MM.1S (cell line): ENCODE results near the gene LRIG2.
A peak's percentile ranks its signal among the peaks of the same experiment; 100 is the strongest.
"Not testable (repeated sequence)": the region's sequence is repeated elsewhere in the genome, so short reads cannot be mapped to it uniquely, and the experiment has no call there.

Experiments used
- DNase-seq: peaks from one replicate; pipeline ENCODE4 v3.0.0-alpha.2; 2015
- H2AFZ ChIP-seq: fragments of 300-600 bp; sonication (generic); 2 replicates; pipeline ENCODE4 v1.6.0; 2016; ENCODE audit warnings: antibody characterized with exemption, low read length
- H3F3A ChIP-seq: fragments of 300-600 bp; sonication (generic); 2 replicates; pipeline ENCODE4 v1.6.1; 2016; ENCODE audit warnings: mild to moderate bottlenecking, antibody characterized with exemption, low read length, moderate library complexity, mixed read lengths; ENCODE audit not compliant: insufficient read depth
- H3K27ac ChIP-seq: fragments of 300-600 bp; sonication (generic); 2 replicates; pipeline ENCODE4 v1.5.1; 2016; ENCODE audit warnings: mild to moderate bottlenecking, low read length
- H3K27me3 ChIP-seq: fragments of 300-600 bp; sonication (generic); replicated peaks from 2 replicates; pipeline ENCODE4 v1.6.0; 2016; ENCODE audit warnings: low read length; ENCODE audit not compliant: insufficient read depth
- H3K36me3 ChIP-seq: fragments of 300-600 bp; sonication (generic); replicated peaks from 2 replicates; pipeline ENCODE4 v1.6.1; 2016; ENCODE audit warnings: mild to moderate bottlenecking, low read length, mixed read lengths; ENCODE audit not compliant: insufficient read depth
- H3K4me1 ChIP-seq: fragments of 300-600 bp; sonication (generic); 2 replicates; pipeline ENCODE4 v1.6.1; 2016; ENCODE audit warnings: low read length, mixed read lengths
- H3K4me2 ChIP-seq: fragments of 300-600 bp; sonication (generic); 2 replicates; pipeline ENCODE4 v1.6.0; 2016; ENCODE audit warnings: low read depth, low read length
- H3K4me3 ChIP-seq: fragments of 300-600 bp; sonication (generic); 2 replicates; pipeline ENCODE4 v1.5.1; 2016; ENCODE audit warnings: low read length, mixed read lengths
- H3K79me2 ChIP-seq: fragments of 300-600 bp; sonication (generic); 2 replicates; pipeline ENCODE4 v1.6.1; 2016; ENCODE audit warnings: mixed run types, low read length, mixed read lengths
- H3K9ac ChIP-seq: fragments of 300-600 bp; sonication (generic); 2 replicates; pipeline ENCODE4 v1.6.1; 2016; ENCODE audit warnings: low read length, mixed read lengths
- H3K9me2 ChIP-seq: fragments of 300-600 bp; sonication (generic); replicated peaks from 2 replicates; pipeline ENCODE4 v1.6.1; 2016; ENCODE audit warnings: mild to moderate bottlenecking, low read length, mixed read lengths; ENCODE audit not compliant: insufficient read depth
- H3K9me3 ChIP-seq: fragments of 300-600 bp; sonication (generic); replicated peaks from 2 replicates; pipeline ENCODE4 v1.6.1; 2016; ENCODE audit warnings: mild to moderate bottlenecking, low read length, mixed read lengths; ENCODE audit not compliant: insufficient read depth
- H4K20me1 ChIP-seq: fragments of 300-600 bp; sonication (generic); 2 replicates; pipeline ENCODE4 v1.6.1; 2016; ENCODE audit warnings: mild to moderate bottlenecking, low read length, moderate library complexity, mixed read lengths; ENCODE audit not compliant: insufficient read depth
- EZH2 ChIP-seq: fragments of 300-600 bp; sonication (generic); optimal IDR thresholded peaks from 2 replicates; pipeline ENCODE3; 2017; ENCODE audit warnings: low read depth, mild to moderate bottlenecking, antibody characterized with exemption, low read length, mixed read lengths
- EZH2phosphoT487 ChIP-seq: fragments of 300-600 bp; sonication (generic); IDR thresholded peaks from 2 replicates; pipeline ENCODE4 v1.6.1; 2018; ENCODE audit warnings: antibody characterized with exemption, low read length
- TF ChIP-seq, protein P1 (sequence below): fragments of 300-600 bp; sonication (generic); IDR thresholded peaks from 2 replicates; pipeline ENCODE4 v1.5.1; 2016; ENCODE audit warnings: antibody characterized with exemption, low read length, mixed read lengths

The LRIG2 gene

DNA sequence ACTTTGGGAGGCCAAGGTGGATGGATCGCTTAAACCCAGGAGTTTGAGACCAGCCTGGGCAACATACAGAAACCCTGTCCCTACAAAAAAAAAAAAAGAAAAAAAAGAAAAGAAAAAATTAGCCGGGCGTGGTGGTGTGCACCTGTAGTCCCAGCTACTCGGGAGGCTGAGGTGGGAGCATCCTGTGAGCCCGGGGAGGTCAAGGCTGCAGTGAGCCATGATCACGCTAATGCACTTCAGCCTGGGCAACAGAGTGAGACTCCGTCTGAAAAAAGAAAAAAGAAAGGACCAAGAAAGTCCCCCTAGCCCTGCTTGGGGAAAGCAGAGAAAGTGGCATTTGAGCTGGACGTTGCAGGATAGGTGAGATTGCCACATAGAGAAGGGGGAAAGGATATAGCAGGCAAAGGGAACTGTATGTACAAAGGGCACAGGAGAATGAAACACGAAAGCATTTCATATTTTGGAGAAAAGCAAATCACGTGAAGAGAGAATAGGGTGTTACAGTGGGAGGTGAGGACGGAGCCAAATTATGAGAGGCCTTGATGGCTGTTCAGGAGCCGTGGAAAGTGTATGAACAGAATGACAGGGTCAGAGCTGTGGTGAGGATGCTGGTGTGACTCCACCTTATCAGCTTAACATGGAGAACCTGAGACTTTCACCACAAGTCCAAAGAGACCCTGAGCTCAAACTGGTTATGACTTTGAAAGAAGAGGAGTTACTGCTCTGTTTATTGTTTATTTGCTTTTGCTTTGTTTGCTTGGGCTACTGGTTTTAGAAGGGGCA, 19.5 kb upstream of the LRIG2 start:
- DNase-seq: no peak
- Histone ChIP-seq H3K9me3 (no peaks in the 10 kb centered on the region), H4K20me1 (no peaks in the 10 kb centered on the region), H3K9ac (no peak overlapping the region), H3K9me2 (no peaks in the 10 kb centered on the region), H3K27ac (no peak overlapping the region), H3K4me1 (no peaks in the 10 kb centered on the region), H2AFZ (no peak overlapping the region), H3K79me2 (no peaks in the 10 kb centered on the region), H3K27me3 (no peaks in the 10 kb centered on the region), H3F3A (no peaks in the 10 kb centered on the region), H3K4me2 (no peak overlapping the region), H3K4me3 (no peak overlapping the region), H3K36me3 (no peaks in the 10 kb centered on the region)
- no peak for TF ChIP-seq EZH2phosphoT487

DNA sequence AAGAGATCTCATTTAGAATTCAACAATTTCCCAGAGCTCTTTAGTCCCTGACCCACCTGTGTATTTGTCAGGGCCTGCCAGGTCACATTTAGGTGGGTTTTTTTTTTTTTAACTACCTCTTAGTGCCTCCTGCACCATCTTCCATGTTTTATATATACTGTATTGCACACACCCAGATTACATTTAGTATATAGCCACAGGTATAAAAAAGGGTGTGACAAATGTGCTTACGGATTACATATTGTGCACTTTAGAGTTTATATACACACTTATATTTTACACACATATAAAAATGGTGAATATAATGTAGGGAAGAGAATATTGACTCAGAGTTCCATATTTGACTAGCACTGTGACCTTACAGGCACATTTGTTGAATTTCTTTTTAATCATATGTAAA, 17.4 kb upstream of the LRIG2 start:
- Histone ChIP-seq H3F3A (no peaks in the 10 kb centered on the region), H3K27ac (no peak overlapping the region), H3K27me3 (no peaks in the 10 kb centered on the region), H4K20me1 (no peaks in the 10 kb centered on the region), H3K9me3 (no peaks in the 10 kb centered on the region), H3K4me3 (no peak overlapping the region), H3K79me2 (no peaks in the 10 kb centered on the region), H3K4me2 (no peak overlapping the region), H3K4me1 (no peaks in the 10 kb centered on the region), H3K9ac (no peak overlapping the region), H3K9me2 (no peaks in the 10 kb centered on the region), H2AFZ (no peak overlapping the region), H3K36me3 (no peaks in the 10 kb centered on the region)
- DNase-seq: no peak
- no peak for TF ChIP-seq EZH2phosphoT487
- no peak for TF ChIP-seq EZH2
- TF ChIP-seq, protein P1, sequence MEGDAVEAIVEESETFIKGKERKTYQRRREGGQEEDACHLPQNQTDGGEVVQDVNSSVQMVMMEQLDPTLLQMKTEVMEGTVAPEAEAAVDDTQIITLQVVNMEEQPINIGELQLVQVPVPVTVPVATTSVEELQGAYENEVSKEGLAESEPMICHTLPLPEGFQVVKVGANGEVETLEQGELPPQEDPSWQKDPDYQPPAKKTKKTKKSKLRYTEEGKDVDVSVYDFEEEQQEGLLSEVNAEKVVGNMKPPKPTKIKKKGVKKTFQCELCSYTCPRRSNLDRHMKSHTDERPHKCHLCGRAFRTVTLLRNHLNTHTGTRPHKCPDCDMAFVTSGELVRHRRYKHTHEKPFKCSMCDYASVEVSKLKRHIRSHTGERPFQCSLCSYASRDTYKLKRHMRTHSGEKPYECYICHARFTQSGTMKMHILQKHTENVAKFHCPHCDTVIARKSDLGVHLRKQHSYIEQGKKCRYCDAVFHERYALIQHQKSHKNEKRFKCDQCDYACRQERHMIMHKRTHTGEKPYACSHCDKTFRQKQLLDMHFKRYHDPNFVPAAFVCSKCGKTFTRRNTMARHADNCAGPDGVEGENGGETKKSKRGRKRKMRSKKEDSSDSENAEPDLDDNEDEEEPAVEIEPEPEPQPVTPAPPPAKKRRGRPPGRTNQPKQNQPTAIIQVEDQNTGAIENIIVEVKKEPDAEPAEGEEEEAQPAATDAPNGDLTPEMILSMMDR: no peak

DNA sequence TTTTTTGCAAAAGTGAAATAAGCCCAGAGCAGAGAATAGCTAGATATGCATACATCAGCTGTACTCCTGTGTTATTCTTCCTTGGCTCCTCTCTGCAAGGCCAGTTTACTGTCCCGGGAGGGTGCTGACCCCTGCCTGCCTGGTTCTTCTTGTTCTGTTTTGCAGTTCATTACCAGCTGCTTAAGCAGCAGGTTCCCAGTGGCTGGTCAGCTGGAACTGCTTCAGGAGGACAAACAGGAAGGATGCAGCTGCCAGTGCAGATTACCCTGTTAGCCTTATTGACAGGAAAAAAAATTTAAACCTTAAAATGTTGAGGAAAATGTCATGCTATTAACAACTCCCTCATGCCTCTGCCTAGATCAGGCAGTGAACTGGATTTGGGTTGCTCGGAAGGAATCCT, 16.0 kb upstream of the LRIG2 start:
- peak; percentile 6 for DNase-seq
- H3K79me2 ChIP-seq: no peaks in the 10 kb centered on the region
- TF ChIP-seq EZH2: no peak
- TF ChIP-seq, protein P1: no peak
- TF ChIP-seq EZH2phosphoT487: no peak
- H3K27me3 ChIP-seq: no peaks in the 10 kb centered on the region
- H3K4me3 ChIP-seq: no peak overlapping the region
- H3K9ac ChIP-seq: no peak overlapping the region
- H3K4me1 ChIP-seq: no peaks in the 10 kb centered on the region
- no peaks in the 10 kb centered on the region for H4K20me1 ChIP-seq
- H3K9me3 ChIP-seq: no peaks in the 10 kb centered on the region
- H3K9me2 ChIP-seq: no peaks in the 10 kb centered on the region
- H3K36me3 ChIP-seq: no peaks in the 10 kb centered on the region
- H3K4me2 ChIP-seq: peak overlapping the region; percentile 9; the same call in 1 of the 2 replicates
- no peak overlapping the region for H2AFZ ChIP-seq
- no peak overlapping the region for H3K27ac ChIP-seq
- H3F3A ChIP-seq: no peaks in the 10 kb centered on the region

DNA sequence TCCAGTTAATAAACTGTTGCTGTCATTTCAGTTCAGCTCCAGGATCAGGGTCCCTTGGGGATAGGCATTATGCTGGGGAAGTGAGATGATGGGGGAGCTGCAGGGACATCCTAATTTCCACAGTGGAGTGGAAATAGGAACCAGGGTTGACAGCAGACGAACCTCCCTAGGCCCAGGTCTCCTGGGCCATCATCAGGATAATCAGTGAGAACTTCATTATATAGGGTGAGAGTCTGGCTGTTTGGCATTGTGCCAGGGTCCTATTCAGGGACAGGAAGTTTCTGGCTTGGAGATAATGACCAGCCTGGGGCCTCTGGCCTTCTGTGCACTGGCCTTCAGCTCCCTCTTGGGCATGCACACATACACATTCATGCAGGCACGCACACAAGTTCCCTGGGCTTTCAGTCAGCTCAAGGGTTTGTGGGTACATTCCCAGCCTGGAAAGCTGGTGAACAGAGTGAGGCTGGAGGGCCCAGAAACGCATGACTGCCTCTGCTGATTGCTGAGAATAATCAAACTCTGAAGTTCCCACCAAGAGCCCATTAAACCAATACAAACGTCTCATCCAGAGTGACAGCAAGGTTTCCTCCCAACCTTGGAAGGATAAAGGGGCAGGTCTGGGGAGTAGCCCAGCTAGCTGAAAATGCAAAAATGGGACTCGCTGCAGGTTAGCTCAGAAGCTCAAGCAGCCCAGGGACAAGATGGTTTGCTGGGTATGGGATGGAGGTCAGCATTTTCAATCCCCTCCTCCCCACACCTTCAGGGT, 13.9 kb upstream of the LRIG2 start:
- Histone ChIP-seq H3K27ac (no peak overlapping the region), H3F3A (no peaks in the 10 kb centered on the region), H3K79me2 (no peaks in the 10 kb centered on the region), H4K20me1 (no peaks in the 10 kb centered on the region), H3K4me1 (no peaks in the 10 kb centered on the region), H3K27me3 (no peaks in the 10 kb centered on the region), H3K9me3 (no peaks in the 10 kb centered on the region), H3K4me2 (no peak overlapping the region), H2AFZ (no peak overlapping the region), H3K4me3 (no peak overlapping the region), H3K9ac (no peak overlapping the region), H3K36me3 (no peaks in the 10 kb centered on the region), H3K9me2 (no peaks in the 10 kb centered on the region)
- no peak for TF ChIP-seq EZH2
- no peak for DNase-seq

DNA sequence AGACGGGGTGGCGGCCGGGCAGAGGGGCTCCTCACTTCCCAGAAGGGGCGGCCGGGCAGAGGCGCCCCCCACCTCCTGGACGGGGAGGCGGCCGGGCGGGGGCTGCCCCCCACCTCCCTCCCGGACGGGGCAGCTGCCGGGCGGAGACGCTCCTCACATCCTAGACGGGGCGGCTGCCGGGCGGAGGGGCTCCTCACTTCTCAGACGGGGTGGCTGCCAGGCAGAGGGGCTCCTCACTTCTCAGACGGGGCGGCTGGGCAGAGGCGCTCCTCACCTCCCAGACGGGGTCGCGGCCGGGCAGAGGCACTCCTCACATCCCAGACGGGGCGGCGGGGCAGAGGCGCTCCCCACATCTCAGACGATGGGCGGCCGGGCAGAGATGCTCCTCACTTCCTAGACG, 9.5 kb upstream of the LRIG2 start:
- H3K36me3 ChIP-seq, H2AFZ ChIP-seq, H3K79me2 ChIP-seq, H3K9ac ChIP-seq, H3K27me3 ChIP-seq, DNase-seq, H3K27ac ChIP-seq, H4K20me1 ChIP-seq, H3K9me2 ChIP-seq, H3K9me3 ChIP-seq, H3F3A ChIP-seq, H3K4me2 ChIP-seq, H3K4me1 ChIP-seq, H3K4me3 ChIP-seq: not testable (repeated sequence)
